HepG2 (cell line): ENCODE measurements around the gene ZNF276. TPM values are rescaled to one million over a fixed set of nuclear protein-coding genes. Genes with fewer than 3 reads are reported as not detected.

Experiments
- ATAC-seq: fragments of 200-7000 bp; cut with Tn5 transposase; 3 replicates; pipeline ENCODE4 v1.9.1; 2020; ENCODE audit warnings: mild to moderate bottlenecking, moderate library complexity
- BruUV-seq: library from RNA; stranded (reverse); fragments of 400-500 nt; replicated peaks from 2 replicates; lab custom pipeline; 2021; lab: Mats Ljungman, UMichigan
- CTCF ChIA-PET: fragments of 300-600 bp; formaldehyde crosslinking; extraction: SDS; loops from one replicate; lab custom pipeline; 2021; ENCODE audit warnings: low total read pairs, inconsistent platforms, low intra/inter-chr PET ratio; lab: Yijun Ruan, JAX
- POLR2A ChIA-PET: fragments of 350-600 bp; sonication (Branson Sonifier 250); formaldehyde crosslinking; loops from one replicate; lab custom pipeline; 2020; ENCODE audit warnings: antibody characterized with exemption, inconsistent platforms; lab: Yijun Ruan, JAX
- DNase-seq: peaks from one replicate; pipeline ENCODE4 v3.0.0-alpha.2; 2015; ENCODE audit warnings: low spot score
- FAIRE-seq: peaks from 3 replicates; lab custom pipeline; 2011; peaks lifted over from hg19 to GRCh38; lab: Jason Lieb, UNC
- H2AFZ ChIP-seq: one replicate; pipeline ENCODE4 v1.6.1; 2011; ENCODE audit warnings: low read length, inconsistent platforms
- H3K27ac ChIP-seq: fragments of 300-600 bp; 3 replicates; pipeline ENCODE4 v1.8.0; 2011; ENCODE audit warnings: mixed run types, mild to moderate bottlenecking, mixed read lengths, low read length, inconsistent platforms; ENCODE audit not compliant: insufficient read depth; ENCODE audit errors: extremely low read length
- H3K27me3 ChIP-seq, 2 experiments: fragments of 200-600 bp in 1 of 2; 2 replicates in 1 of 2; 3 replicates in 1 of 2; pipeline versions ENCODE4 v1.6.0 to v1.8.0; 2011; ENCODE audit warnings: low read length in 2 of 2, mild to moderate bottlenecking in 2 of 2, moderate library complexity in 2 of 2, inconsistent platforms in 1 of 2; ENCODE audit not compliant: insufficient read depth in 2 of 2, control insufficient read depth in 1 of 2
- H3K36me3 ChIP-seq, 2 experiments: fragments of 200-600 bp in 1 of 2; replicated peaks in 1 of 2; 2 replicates in 1 of 2; 3 replicates in 1 of 2; pipeline versions ENCODE4 v1.5.1 to v1.8.0; 2011; ENCODE audit warnings: low read length in 2 of 2, inconsistent platforms in 1 of 2; ENCODE audit not compliant: insufficient read depth in 2 of 2, control insufficient read depth in 1 of 2
- H3K4me1 ChIP-seq: 2 replicates; pipeline ENCODE4 v1.5.1; 2012; ENCODE audit warnings: low read length, inconsistent platforms; ENCODE audit not compliant: insufficient read depth
- H3K4me2 ChIP-seq: 2 replicates; pipeline ENCODE4 v1.6.0; 2011; ENCODE audit warnings: low read depth, low read length, inconsistent platforms
- H3K4me3 ChIP-seq, 3 experiments: fragments of 200-600 bp in 1 of 3; sonication (generic), shearing (Covaris generic) in 1 of 3; replicated peaks in 1 of 3; 2 replicates each; pipeline ENCODE4 v1.5.1; 2011 to 2016; ENCODE audit warnings: low read length in 3 of 3, inconsistent platforms in 2 of 3, low read depth in 2 of 3, mild to moderate bottlenecking in 2 of 3, control low read depth in 1 of 3, mixed read lengths in 1 of 3; ENCODE audit not compliant: insufficient read depth in 1 of 3
- H3K79me2 ChIP-seq: one replicate; pipeline ENCODE4 v1.6.1; 2011; ENCODE audit warnings: low read length, inconsistent platforms; ENCODE audit not compliant: insufficient read depth
- H3K9ac ChIP-seq: 2 replicates; pipeline ENCODE4 v1.6.0; 2011; ENCODE audit warnings: mild to moderate bottlenecking, low read depth, low read length, inconsistent platforms; ENCODE audit not compliant: insufficient read depth
- H3K9me3 ChIP-seq: 2 replicates; pipeline ENCODE4 v1.5.1; 2012; ENCODE audit warnings: mild to moderate bottlenecking, low read length
- H4K20me1 ChIP-seq: 2 replicates; pipeline ENCODE4 v1.6.0; 2011; ENCODE audit warnings: inconsistent platforms, mild to moderate bottlenecking, low read length, moderate library complexity; ENCODE audit not compliant: insufficient read depth
- AGO2 ChIP-seq: fragments of 200-400 bp; formaldehyde crosslinking; optimal IDR thresholded peaks from 2 replicates; pipeline ENCODE3; 2017; ENCODE audit warnings: mild to moderate bottlenecking, low read depth, low read length, moderate library complexity
- NR2C2 ChIP-seq: sonication (generic); formaldehyde crosslinking; IDR thresholded peaks from 2 replicates; pipeline ENCODE4 v1.4.0; 2020; ENCODE audit warnings: missing genetic modification reagents, mild to moderate bottlenecking, moderate library complexity, borderline replicate concordance
- PCBP1 ChIP-seq: fragments of 200-400 bp; formaldehyde crosslinking; IDR thresholded peaks from 2 replicates; pipeline ENCODE4 v1.6.1; 2017; ENCODE audit warnings: mild to moderate bottlenecking, low read depth, low read length, borderline replicate concordance
- POLR2A ChIP-seq, 2 experiments: IDR thresholded peaks; 2 replicates each; pipeline ENCODE4 v1.6.1; 2011; ENCODE audit warnings: low read depth in 2 of 2, low read length in 2 of 2, mild to moderate bottlenecking in 1 of 2, moderate library complexity in 1 of 2; ENCODE audit not compliant: insufficient read depth in 1 of 2
- RBM39 ChIP-seq: fragments of 200-400 bp; formaldehyde crosslinking; IDR thresholded peaks from one replicate; pipeline ENCODE4 v1.6.1; 2018; ENCODE audit warnings: antibody characterized with exemption, mild to moderate bottlenecking, low read depth, low read length; ENCODE audit not compliant: poor library complexity, severe bottlenecking
- REPIN1 ChIP-seq: sonication (generic); formaldehyde crosslinking; IDR thresholded peaks from 2 replicates; pipeline ENCODE4 v1.8.0; 2022; ENCODE audit warnings: missing genetic modification reagents, low read depth, mild to moderate bottlenecking, borderline replicate concordance
- SIX4 ChIP-seq: sonication (generic); formaldehyde crosslinking; IDR thresholded peaks from 2 replicates; pipeline ENCODE4 v1.4.0; 2020; ENCODE audit warnings: missing genetic modification reagents
- TBL1XR1 ChIP-seq: fragments of 150-350 bp; IDR thresholded peaks from 2 replicates; pipeline ENCODE4 v1.6.1; 2014; ENCODE audit warnings: borderline replicate concordance, low read length; ENCODE audit not compliant: partially characterized antibody
- ZNF121 ChIP-seq: sonication (generic); formaldehyde crosslinking; IDR thresholded peaks from 2 replicates; pipeline ENCODE4 v1.5.0; 2020; ENCODE audit warnings: mild to moderate bottlenecking, missing genetic modification reagents
- ZNF337 ChIP-seq: sonication (generic); formaldehyde crosslinking; IDR thresholded peaks from 2 replicates; pipeline ENCODE4 v1.5.1; 2020; ENCODE audit warnings: missing genetic modification reagents, low read depth, mild to moderate bottlenecking, borderline replicate concordance
- ZNF33A ChIP-seq: sonication (generic); formaldehyde crosslinking; IDR thresholded peaks from 2 replicates; pipeline ENCODE4 v1.5.1; 2020; ENCODE audit warnings: missing genetic modification reagents, mild to moderate bottlenecking, moderate library complexity, borderline replicate concordance
- ZNF563 ChIP-seq: sonication (generic); formaldehyde crosslinking; IDR thresholded peaks from 2 replicates; pipeline ENCODE4 v1.8.0; 2022; ENCODE audit warnings: mild to moderate bottlenecking, moderate library complexity, missing genetic modification reagents
- ZNF614 ChIP-seq: IDR thresholded peaks from 2 replicates; pipeline ENCODE4 v1.6.1; 2018; ENCODE audit warnings: missing biosample characterization, missing genetic modification reagents, inconsistent platforms, borderline replicate concordance
- WGBS: methylation state at CpG from one replicate; pipeline ENCODE4 v1.1.6; 2017; ENCODE audit warnings: low lambda C conversion rate; 5-methylcytosine and 5-hydroxymethylcytosine counted together
- in situ Hi-C: cut with HindIII; loops from 2 replicates; pipeline ENCODE4 v1.10.0; 2017; ENCODE audit warnings: low pct_unique_long_range_greater_than_20kb; ENCODE audit not compliant: extremely low pct_ligation_motif_present
- intact Hi-C: fragments of 100-400 bp; cut with micrococcal nuclease; formaldehyde crosslinking; loops from one replicate; pipeline ENCODE4 v1.10.0; 2022; ENCODE audit not compliant: unreplicated experiment
- polyA plus RNA-seq, 8 experiments: library from polyadenylated mRNA; depleted of rRNA in 3 of 8; stranded (reverse) in 7 of 8; unstranded in 1 of 8; fragments of >200 nt; fragmentation: Illumina TruSeq in 4 of 8; extraction: Trizol in 4 of 8; gene quantifications; 2 replicates each; pipeline versions ENCODE4 v1.2.1 to v1.2.3, GENCODE V29; 2011 to 2016; ENCODE audit warnings: low read depth in 4 of 8, missing spikeins in 1 of 8, mixed read lengths in 1 of 8; ENCODE audit not compliant: insufficient read depth in 1 of 8
- total RNA-seq, 5 experiments: library from RNA; depleted of rRNA; stranded (reverse); fragments of >200 nt; fragmentation: Illumina TruSeq; extraction: Trizol; gene quantifications; 2 replicates each; pipeline ENCODE4 v1.2.3, GENCODE V29; 2016; ENCODE audit warnings: low read depth in 1 of 5
- TF ChIP-seq, protein P1 (sequence below): sonication (generic); formaldehyde crosslinking; IDR thresholded peaks from 2 replicates; pipeline ENCODE4 v1.5.0; 2020; ENCODE audit warnings: missing genetic modification reagents, mild to moderate bottlenecking, borderline replicate concordance
- TF ChIP-seq, protein P2 (sequence below): sonication (generic); formaldehyde crosslinking; conservative IDR thresholded peaks from 2 replicates; pipeline ENCODE4 v1.4.0; 2020; ENCODE audit warnings: missing genetic modification reagents
- TF ChIP-seq, protein P3 (sequence below): sonication (generic); formaldehyde crosslinking; IDR thresholded peaks from 2 replicates; pipeline ENCODE4 v1.4.0; 2020; ENCODE audit warnings: missing genetic modification reagents, borderline replicate concordance

ZNF276 gene
- total and polyA plus RNA-seq, 2 of the 13 experiments (the other 11 are each of a cell fraction or from before 2014, with no cell fraction given), result 17.7 to 18.0 TPM

DNA sequence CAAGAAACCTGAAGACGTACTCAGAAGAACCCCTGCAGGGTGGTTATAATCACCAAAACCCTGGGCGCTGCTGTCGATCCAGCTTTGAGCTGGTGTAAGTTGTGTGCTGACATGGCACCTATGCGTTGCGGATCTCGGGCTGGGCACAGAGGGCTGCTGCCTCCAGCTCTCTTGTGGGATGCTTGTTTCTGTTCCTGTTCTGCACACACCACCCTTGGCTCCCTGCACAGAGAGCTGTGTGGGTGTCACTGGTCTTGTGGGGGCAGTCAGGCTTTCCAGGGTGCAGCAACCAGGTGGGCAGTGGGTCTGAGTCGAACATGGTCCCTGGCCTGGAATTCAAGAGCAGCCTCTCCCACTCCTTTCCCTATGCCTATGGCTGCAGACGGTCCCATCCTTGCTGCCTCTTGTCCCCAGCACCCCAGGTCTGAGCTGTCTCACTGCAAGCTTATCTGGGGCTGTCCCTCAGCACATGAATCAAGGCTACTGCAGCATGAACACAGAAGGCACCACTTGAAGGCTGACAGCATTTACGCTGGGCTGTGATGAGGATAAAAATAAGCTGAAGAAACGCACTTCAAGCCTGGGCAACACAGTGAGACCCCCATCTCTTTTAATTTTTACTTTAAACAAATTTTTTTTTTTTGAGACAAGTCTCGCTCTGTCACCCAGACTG, 20.1 kb downstream of the ZNF276 start:
- no peaks in the 10 kb centered on the region for H3K9me3 ChIP-seq
- no peak overlapping the region for H3K9ac ChIP-seq
- intact Hi-C loops (no loop called here), in situ Hi-C loops (no loop called here)
- no peak overlapping the region for H2AFZ ChIP-seq
- ATAC-seq, result no peak
- no peak overlapping the region for H3K4me3 ChIP-seq
- H3K79me2 ChIP-seq, result no peaks in the 10 kb centered on the region
- no peak overlapping the region for H3K4me2 ChIP-seq
- POLR2A ChIA-PET, result interaction anchor here (1.5 to 1.6 kb wide), 2 partner anchors 36 to 41 kb away, joined by 4 to 8 read pairs; no protein-coding TSS in a partner anchor
- peaks cover 50 to 91% of the 10 kb centered on the region in 2 experiments for H3K36me3 ChIP-seq
- CTCF ChIA-PET, result no interaction called here
- no peaks in the 10 kb centered on the region for H3K27me3 ChIP-seq
- no peak for DNase-seq
- FAIRE-seq, result no peak
- 93% methylated on average over 11 of the region's 11 CpGs for WGBS
- H4K20me1 ChIP-seq, result no peaks in the 10 kb centered on the region
- no peak overlapping the region for H3K27ac ChIP-seq
- no peaks in the 10 kb centered on the region for H3K4me1 ChIP-seq
- no TSS peak for BruUV-seq
- TF ChIP-seq SIX4 (no peak), ZNF33A (CRISPR knock-in tag) (no peak), PCBP1 (no peak), POLR2A (IDR thresholded peaks at IDR 0.05; ENCODE audit: insufficient read depth in 1 of 2, low read depth in 2 of 2, low read length in 2 of 2) (peak in 1 of 2 experiments; percentile 52; a peak in 1 of 4 replicates), RBM39 (no peak), ZNF337 (CRISPR knock-in tag) (no peak), TBL1XR1 (no peak), AGO2 (peak; percentile 91), ZNF563 (CRISPR knock-in tag) (no peak), REPIN1 (CRISPR knock-in tag) (no peak), ZNF121 (CRISPR knock-in tag) (0 out of 2 replicates have a peak, but pooled peaks have one; percentile 26), ZNF614 (no peak), NR2C2 (CRISPR knock-in tag) (no peak)
- TF ChIP-seq, protein P1, sequence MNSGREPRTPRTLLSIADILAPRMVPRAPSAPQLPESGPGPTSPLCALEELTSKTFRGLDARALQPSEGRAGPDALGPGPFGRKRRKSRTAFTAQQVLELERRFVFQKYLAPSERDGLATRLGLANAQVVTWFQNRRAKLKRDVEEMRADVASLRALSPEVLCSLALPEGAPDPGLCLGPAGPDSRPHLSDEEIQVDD (CRISPR knock-in tag), result no peak
- TF ChIP-seq, protein P2, sequence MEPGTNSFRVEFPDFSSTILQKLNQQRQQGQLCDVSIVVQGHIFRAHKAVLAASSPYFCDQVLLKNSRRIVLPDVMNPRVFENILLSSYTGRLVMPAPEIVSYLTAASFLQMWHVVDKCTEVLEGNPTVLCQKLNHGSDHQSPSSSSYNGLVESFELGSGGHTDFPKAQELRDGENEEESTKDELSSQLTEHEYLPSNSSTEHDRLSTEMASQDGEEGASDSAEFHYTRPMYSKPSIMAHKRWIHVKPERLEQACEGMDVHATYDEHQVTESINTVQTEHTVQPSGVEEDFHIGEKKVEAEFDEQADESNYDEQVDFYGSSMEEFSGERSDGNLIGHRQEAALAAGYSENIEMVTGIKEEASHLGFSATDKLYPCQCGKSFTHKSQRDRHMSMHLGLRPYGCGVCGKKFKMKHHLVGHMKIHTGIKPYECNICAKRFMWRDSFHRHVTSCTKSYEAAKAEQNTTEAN (CRISPR knock-in tag), result no peak
- TF ChIP-seq, protein P3, sequence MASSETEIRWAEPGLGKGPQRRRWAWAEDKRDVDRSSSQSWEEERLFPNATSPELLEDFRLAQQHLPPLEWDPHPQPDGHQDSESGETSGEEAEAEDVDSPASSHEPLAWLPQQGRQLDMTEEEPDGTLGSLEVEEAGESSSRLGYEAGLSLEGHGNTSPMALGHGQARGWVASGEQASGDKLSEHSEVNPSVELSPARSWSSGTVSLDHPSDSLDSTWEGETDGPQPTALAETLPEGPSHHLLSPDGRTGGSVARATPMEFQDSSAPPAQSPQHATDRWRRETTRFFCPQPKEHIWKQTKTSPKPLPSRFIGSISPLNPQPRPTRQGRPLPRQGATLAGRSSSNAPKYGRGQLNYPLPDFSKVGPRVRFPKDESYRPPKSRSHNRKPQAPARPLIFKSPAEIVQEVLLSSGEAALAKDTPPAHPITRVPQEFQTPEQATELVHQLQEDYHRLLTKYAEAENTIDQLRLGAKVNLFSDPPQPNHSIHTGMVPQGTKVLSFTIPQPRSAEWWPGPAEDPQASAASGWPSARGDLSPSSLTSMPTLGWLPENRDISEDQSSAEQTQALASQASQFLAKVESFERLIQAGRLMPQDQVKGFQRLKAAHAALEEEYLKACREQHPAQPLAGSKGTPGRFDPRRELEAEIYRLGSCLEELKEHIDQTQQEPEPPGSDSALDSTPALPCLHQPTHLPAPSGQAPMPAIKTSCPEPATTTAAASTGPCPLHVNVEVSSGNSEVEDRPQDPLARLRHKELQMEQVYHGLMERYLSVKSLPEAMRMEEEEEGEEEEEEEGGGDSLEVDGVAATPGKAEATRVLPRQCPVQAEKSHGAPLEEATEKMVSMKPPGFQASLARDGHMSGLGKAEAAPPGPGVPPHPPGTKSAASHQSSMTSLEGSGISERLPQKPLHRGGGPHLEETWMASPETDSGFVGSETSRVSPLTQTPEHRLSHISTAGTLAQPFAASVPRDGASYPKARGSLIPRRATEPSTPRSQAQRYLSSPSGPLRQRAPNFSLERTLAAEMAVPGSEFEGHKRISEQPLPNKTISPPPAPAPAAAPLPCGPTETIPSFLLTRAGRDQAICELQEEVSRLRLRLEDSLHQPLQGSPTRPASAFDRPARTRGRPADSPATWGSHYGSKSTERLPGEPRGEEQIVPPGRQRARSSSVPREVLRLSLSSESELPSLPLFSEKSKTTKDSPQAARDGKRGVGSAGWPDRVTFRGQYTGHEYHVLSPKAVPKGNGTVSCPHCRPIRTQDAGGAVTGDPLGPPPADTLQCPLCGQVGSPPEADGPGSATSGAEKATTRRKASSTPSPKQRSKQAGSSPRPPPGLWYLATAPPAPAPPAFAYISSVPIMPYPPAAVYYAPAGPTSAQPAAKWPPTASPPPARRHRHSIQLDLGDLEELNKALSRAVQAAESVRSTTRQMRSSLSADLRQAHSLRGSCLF (CRISPR knock-in tag), result no peak
